HepG2 (cell line): Measurements from ENCODE around the gene CD248. TPM values are rescaled to one million over a fixed set of nuclear protein-coding genes. Genes with fewer than 3 reads are reported as not detected.

Experiments
- AHDC1 ChIP-seq: sonication (generic); formaldehyde crosslinking; IDR thresholded peaks from 2 replicates; pipeline ENCODE4 v1.5.1; 2020; ENCODE audit warnings: mild to moderate bottlenecking, missing genetic modification reagents, borderline replicate concordance
- GABPA ChIP-seq, 2 experiments: IDR thresholded peaks; 2 replicates each; pipeline ENCODE4 v1.6.1; 2011 to 2016; ENCODE audit warnings: low read depth in 2 of 2, low read length in 1 of 2, missing biosample characterization in 1 of 2, missing genetic modification characterization in 1 of 2
- HMGA1 ChIP-seq: sonication (generic); formaldehyde crosslinking; conservative IDR thresholded peaks from 2 replicates; pipeline ENCODE4 v1.4.0; 2020; ENCODE audit warnings: missing genetic modification reagents
- HNF1B ChIP-seq: sonication (generic); formaldehyde crosslinking; IDR thresholded peaks from 2 replicates; pipeline ENCODE4 v1.5.1; 2020; ENCODE audit warnings: mild to moderate bottlenecking, moderate library complexity, missing genetic modification reagents
- MTF2 ChIP-seq: sonication (generic); formaldehyde crosslinking; IDR thresholded peaks from 2 replicates; pipeline ENCODE4 v1.5.0; 2020; ENCODE audit warnings: missing genetic modification reagents, borderline replicate concordance
- MXD1 ChIP-seq: sonication (generic); formaldehyde crosslinking; IDR thresholded peaks from 2 replicates; pipeline ENCODE4 v1.4.0; 2020; ENCODE audit warnings: mild to moderate bottlenecking, missing genetic modification reagents
- NR1H2 ChIP-seq: sonication (generic); formaldehyde crosslinking; IDR thresholded peaks from 2 replicates; pipeline ENCODE4 v1.8.1; 2022; ENCODE audit warnings: low read depth, missing genetic modification reagents, borderline replicate concordance
- RXRA ChIP-seq: sonication (generic); formaldehyde crosslinking; IDR thresholded peaks from 2 replicates; pipeline ENCODE4 v1.5.1; 2020; ENCODE audit warnings: missing genetic modification reagents
- SMAD1 ChIP-seq: sonication (generic); formaldehyde crosslinking; IDR thresholded peaks from 2 replicates; pipeline ENCODE4 v1.4.0; 2020; ENCODE audit warnings: missing genetic modification reagents, low read depth, mild to moderate bottlenecking, borderline replicate concordance
- TAF1 ChIP-seq: sonication (generic); formaldehyde crosslinking; IDR thresholded peaks from 2 replicates; pipeline ENCODE4 v1.4.0; 2020; ENCODE audit warnings: missing genetic modification reagents
- ZBTB3 ChIP-seq: sonication (generic); formaldehyde crosslinking; IDR thresholded peaks from 2 replicates; pipeline ENCODE4 v1.4.0; 2020; ENCODE audit warnings: low read depth, mild to moderate bottlenecking, moderate library complexity, missing genetic modification reagents, borderline replicate concordance
- ZBTB46 ChIP-seq: sonication (generic); formaldehyde crosslinking; IDR thresholded peaks from 2 replicates; pipeline ENCODE4 v1.4.0; 2020; ENCODE audit warnings: mild to moderate bottlenecking, missing genetic modification reagents, borderline replicate concordance
- ZFYVE20 ChIP-seq: sonication (generic); formaldehyde crosslinking; IDR thresholded peaks from 2 replicates; pipeline ENCODE4 v1.8.0; 2023; ENCODE audit warnings: low read depth, mild to moderate bottlenecking, moderate library complexity, missing genetic modification reagents, borderline replicate concordance
- ZNF512 ChIP-seq: sonication (generic); formaldehyde crosslinking; IDR thresholded peaks from 2 replicates; pipeline ENCODE4 v1.4.0; 2020; ENCODE audit warnings: mild to moderate bottlenecking, missing genetic modification reagents
- ZNF788 ChIP-seq: sonication (generic); formaldehyde crosslinking; IDR thresholded peaks from 2 replicates; pipeline ENCODE4 v1.5.0; 2020; ENCODE audit warnings: mild to moderate bottlenecking, missing genetic modification reagents, borderline replicate concordance
- ZSCAN30 ChIP-seq: sonication (generic); formaldehyde crosslinking; IDR thresholded peaks from 2 replicates; pipeline ENCODE4 v1.5.0; 2020; ENCODE audit warnings: mild to moderate bottlenecking, missing genetic modification reagents
- polyA plus RNA-seq, 8 experiments: library from polyadenylated mRNA; depleted of rRNA in 3 of 8; stranded (reverse) in 7 of 8; unstranded in 1 of 8; fragments of >200 nt; fragmentation: Illumina TruSeq in 4 of 8; extraction: Trizol in 4 of 8; gene quantifications; 2 replicates each; pipeline versions ENCODE4 v1.2.1 to v1.2.3, GENCODE V29; 2011 to 2016; ENCODE audit warnings: low read depth in 4 of 8, missing spikeins in 1 of 8, mixed read lengths in 1 of 8; ENCODE audit not compliant: insufficient read depth in 1 of 8
- total RNA-seq, 5 experiments: library from RNA; depleted of rRNA; stranded (reverse); fragments of >200 nt; fragmentation: Illumina TruSeq; extraction: Trizol; gene quantifications; 2 replicates each; pipeline ENCODE4 v1.2.3, GENCODE V29; 2016; ENCODE audit warnings: low read depth in 1 of 5

CD248 gene
- total and polyA plus RNA-seq, 2 of the 13 experiments (the other 11 are each of a cell fraction or from before 2014, with no cell fraction given), result 0.25 to 0.35 TPM

- TF ChIP-seq ZBTB46 (CRISPR knock-in tag) (no peak), MTF2 (CRISPR knock-in tag) (no peak), HMGA1 (CRISPR knock-in tag) (no peak), NR1H2 (CRISPR knock-in tag) (no peak), MXD1 (CRISPR knock-in tag) (peak; percentile 72; the same call in 1 of the 2 replicates), ZFYVE20 (CRISPR knock-in tag) (no peak), GABPA (IDR thresholded peaks at IDR 0.05; ENCODE audit: low read depth, low read length) (no peak), GABPA (CRISPR knock-in tag; IDR thresholded peaks at IDR 0.05; ENCODE audit: low read depth) (no peak), RXRA (CRISPR knock-in tag) (0 out of 2 replicates have a peak, but pooled peaks have one; percentile 30), HNF1B (CRISPR knock-in tag) (0 out of 2 replicates have a peak, but pooled peaks have one; percentile 2), ZSCAN30 (CRISPR knock-in tag) (no peak), SMAD1 (CRISPR knock-in tag) (no peak), ZBTB3 (CRISPR knock-in tag) (no peak), TAF1 (CRISPR knock-in tag) (peak; percentile 36; the same call in 1 of the 2 replicates), ZNF512 (CRISPR knock-in tag) (no peak), ZNF788 (CRISPR knock-in tag) (no peak; the same call in 1 of the 2 replicates), AHDC1 (CRISPR knock-in tag) (0 out of 2 replicates have a peak, but pooled peaks have one; percentile 8)
Observed at GRCh38 chr11:66312549-66313320, 4.1 kb downstream of the CD248 start (continued).
